Gastroesophageal sphincter (tissue), 4 donors: ENCODE data around the gene CENPF. TPM values are rescaled to one million over a fixed set of nuclear protein-coding genes. Genes with fewer than 3 reads are reported as not detected.

Experiments
- ATAC-seq: fragments of 150-250 bp; one replicate; pipeline ENCODE4 v1.9.1; 2016; ENCODE audit warnings: mild to moderate bottlenecking, moderate library complexity
- H3K27ac ChIP-seq, 4 donors: fragments of 200-600 bp; sonication (generic) in 3 of 4; 1 replicate in 3 of 4; 2 replicates in 1 of 4; pipeline ENCODE4 v1.5.1; 2016 to 2019
- H3K27me3 ChIP-seq: fragments of 200-600 bp; sonication (generic); one replicate; pipeline ENCODE4 v1.5.1; 2019
- H3K36me3 ChIP-seq, 2 donors: fragments of 200-600 bp; sonication (generic); one replicate each; pipeline ENCODE4 v1.5.1; 2019; ENCODE audit warnings: control low read depth in 1 of 2
- H3K4me1 ChIP-seq, 3 donors: fragments of 200-600 bp; sonication (generic); 1 replicate in 2 of 3; 2 replicates in 1 of 3; pipeline ENCODE4 v1.5.1; 2016 to 2019; ENCODE audit warnings: control low read depth in 2 of 3
- H3K4me3 ChIP-seq, 2 donors: fragments of 200-600 bp; sonication (generic); one replicate each; pipeline ENCODE4 v1.5.1; 2019; ENCODE audit warnings: mild to moderate bottlenecking in 1 of 2, moderate library complexity in 1 of 2
- H3K9me3 ChIP-seq, 3 donors: fragments of 200-600 bp; sonication (generic); one replicate each; pipeline ENCODE4 v1.5.1; 2017 to 2019; ENCODE audit warnings: control low read depth in 2 of 3
- CTCF ChIP-seq, 4 experiments: fragments of 200-600 bp in 2 of 4; fragments of 450-650 bp in 2 of 4; sonication (generic) in 1 of 4; IDR thresholded peaks; one replicate each; pipeline ENCODE4 v1.5.1; 2017 to 2019; ENCODE audit warnings: antibody characterized with exemption in 4 of 4, mild to moderate bottlenecking in 2 of 4, moderate library complexity in 2 of 4
- EP300 ChIP-seq: sonication (generic); formaldehyde crosslinking; IDR thresholded peaks from one replicate; pipeline ENCODE4 v1.6.1; 2017; ENCODE audit warnings: antibody characterized with exemption, mild to moderate bottlenecking
- POLR2A ChIP-seq, 2 donors: fragments of 450-650 bp; IDR thresholded peaks; one replicate each; pipeline ENCODE4 v1.6.1; 2017; ENCODE audit warnings: antibody characterized with exemption in 2 of 2, mild to moderate bottlenecking in 2 of 2, moderate library complexity in 1 of 2
- POLR2AphosphoS5 ChIP-seq: sonication (generic); formaldehyde crosslinking; IDR thresholded peaks from one replicate; pipeline ENCODE4 v1.6.1; 2017; ENCODE audit warnings: antibody characterized with exemption
- WGBS, 2 donors: methylation state at CpG; one replicate each; pipeline ENCODE4 v1.1.5; 2018; ENCODE audit warnings: low coverage in 1 of 2; 5-methylcytosine and 5-hydroxymethylcytosine counted together
- total RNA-seq, 4 donors: library from RNA; depleted of rRNA; stranded (reverse); fragments of >200 nt; gene quantifications; one replicate each; pipeline ENCODE4 v1.1.0, GENCODE V29; 2016

CENPF gene
- total RNA-seq, 4 donors from 2014 or later, result 0.31 to 18.4 (median 0.66) TPM

- no peak for ATAC-seq
- TF ChIP-seq POLR2AphosphoS5, result no peak
- no peak for TF ChIP-seq CTCF (IDR thresholded peaks at IDR 0.05)
- TF ChIP-seq POLR2A (IDR thresholded peaks at IDR 0.05), result no peak
- no peak for TF ChIP-seq EP300
- WGBS, 2 donors, result 94 to 97% methylated on average over 3 of the region's 3 CpGs
These were observed 36.0 kb downstream of the CENPF start for GRCh38 chr1:214638997-214639396.

GRCh38 chr1:214640431-214641213 is 37.6 kb downstream of the CENPF start:
- Histone ChIP-seq H3K4me1 (no peaks in the 10 kb centered on the region), H3K27me3 (no peaks in the 10 kb centered on the region), H3K36me3 (no peaks in the 10 kb centered on the region), H3K9me3 (no peaks in the 10 kb centered on the region), H3K4me3 (no peak overlapping the region), H3K27ac (no peak overlapping the region)
- TF ChIP-seq POLR2AphosphoS5, result no peak
- no peak for TF ChIP-seq EP300
- ATAC-seq, result no peak
- WGBS, 2 donors, result 89 to 97% methylated on average over 5 to 6 of the region's 6 CpGs

More at GRCh38 chr1:214638997-214639396, 36.0 kb downstream of the CENPF start:
- H3K27ac ChIP-seq, result no peak overlapping the region
- no peaks in the 10 kb centered on the region for H3K27me3 ChIP-seq
- H3K4me1 ChIP-seq, result no peaks in the 10 kb centered on the region
- no peaks in the 10 kb centered on the region for H3K9me3 ChIP-seq
- H3K4me3 ChIP-seq, result no peak overlapping the region
- no peaks in the 10 kb centered on the region for H3K36me3 ChIP-seq

- Histone ChIP-seq H3K27me3 (no peaks in the 10 kb centered on the region), H3K27ac (no peak overlapping the region), H3K36me3 (no peaks in the 10 kb centered on the region), H3K4me1 (no peaks in the 10 kb centered on the region), H3K9me3 (no peaks in the 10 kb centered on the region), H3K4me3 (no peak overlapping the region)
- 47 to 84% methylated on average over 2 of the region's 2 CpGs for WGBS, 2 donors
- ATAC-seq, result no peak
- no peak for TF ChIP-seq CTCF (IDR thresholded peaks at IDR 0.05)
- TF ChIP-seq EP300, result no peak
- no peak for TF ChIP-seq POLR2A (IDR thresholded peaks at IDR 0.05)
- TF ChIP-seq POLR2AphosphoS5, result no peak
These were observed 38.4 kb downstream of the CENPF start for GRCh38 chr1:214641214-214641895.

GRCh38 chr1:214643030-214643429 is 40.0 kb downstream of the CENPF start:
- Histone ChIP-seq H3K4me3 (no peak overlapping the region), H3K27ac (no peak overlapping the region), H3K27me3 (no peaks in the 10 kb centered on the region), H3K9me3 (no peaks in the 10 kb centered on the region), H3K4me1 (no peaks in the 10 kb centered on the region), H3K36me3 (no peaks in the 10 kb centered on the region)
- ATAC-seq, result no peak
- TF ChIP-seq POLR2AphosphoS5, result no peak
- TF ChIP-seq POLR2A (IDR thresholded peaks at IDR 0.05), result no peak
- TF ChIP-seq CTCF (IDR thresholded peaks at IDR 0.05), result no peak
- TF ChIP-seq EP300, result no peak
- WGBS, 2 donors, result 84 to 86% methylated on average over 8 of the region's 8 CpGs

- H3K4me3 ChIP-seq, result no peak overlapping the region
- no peaks in the 10 kb centered on the region for H3K36me3 ChIP-seq
- no peaks in the 10 kb centered on the region for H3K4me1 ChIP-seq
- H3K27me3 ChIP-seq, result no peaks in the 10 kb centered on the region
- H3K9me3 ChIP-seq, result no peaks in the 10 kb centered on the region
- H3K27ac ChIP-seq, result no peak overlapping the region
- ATAC-seq, result no peak
- 86 to 94% methylated on average over 10 of the region's 10 CpGs for WGBS, 2 donors
- TF ChIP-seq POLR2A (IDR thresholded peaks at IDR 0.05), result no peak
- no peak for TF ChIP-seq EP300
- no peak for TF ChIP-seq POLR2AphosphoS5
- TF ChIP-seq CTCF (IDR thresholded peaks at IDR 0.05), result no peak
These were observed 42.7 kb downstream of the CENPF start for GRCh38 chr1:214645712-214646111.
